GM12875 (cell line): Measurements from ENCODE around the gene NUDT17.

Experiments used
- H3K4me3 ChIP-seq: one replicate; pipeline ENCODE4 v1.5.1; 2011; ENCODE audit warnings: low read depth, low read length, control low read depth
- CTCF ChIP-seq: IDR thresholded peaks from 2 replicates; pipeline ENCODE4 v1.5.1; 2011; ENCODE audit warnings: low read depth, mild to moderate bottlenecking, control low read depth, inconsistent platforms, low read length, moderate library complexity, borderline replicate concordance; ENCODE audit not compliant: insufficient read depth

The NUDT17 gene

GRCh38 chr1:145885738-145886287, 40.4 kb downstream of the NUDT17 start, which contains the start of gene ANKRD35:
Gene ANKRD35 (minus strand): TSS chr1:145885866. CDS start chr1:145885758, 108 bp downstream.
- H3K4me3 ChIP-seq, result peak within 1 kb of the TSS; percentile 67
- TF ChIP-seq CTCF, result no peak

- peak overlapping the region; percentile 67 for H3K4me3 ChIP-seq
- no peak for TF ChIP-seq CTCF
Observed at GRCh38 chr1:145886390-145886789, 41.0 kb downstream of the NUDT17 start.

GRCh38 chr1:145886816-145887215, 41.4 kb downstream of the NUDT17 start:
- no peak for TF ChIP-seq CTCF
- H3K4me3 ChIP-seq, result no peak overlapping the region

DNA sequence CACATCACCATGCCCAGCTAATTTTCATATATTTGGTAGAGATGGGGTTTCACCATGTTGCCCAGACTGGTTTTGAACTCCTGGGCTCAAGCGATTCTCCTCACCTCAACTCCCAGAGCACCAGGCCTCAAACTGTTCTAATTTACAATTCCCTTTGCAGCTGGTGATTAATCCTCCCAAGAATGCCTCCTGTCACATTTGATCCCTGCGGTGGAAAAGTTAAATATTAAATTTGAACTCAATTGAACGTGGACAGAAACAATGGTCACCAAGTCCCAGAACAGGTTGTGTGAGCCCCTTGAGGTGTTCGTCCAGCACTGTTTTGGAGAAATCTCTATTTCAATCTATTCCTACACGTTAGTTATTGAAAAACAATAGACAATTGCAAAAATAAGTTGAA, 42.2 kb downstream of the NUDT17 start:
- H3K4me3 ChIP-seq, result no peak overlapping the region
- TF ChIP-seq CTCF, result no peak

DNA sequence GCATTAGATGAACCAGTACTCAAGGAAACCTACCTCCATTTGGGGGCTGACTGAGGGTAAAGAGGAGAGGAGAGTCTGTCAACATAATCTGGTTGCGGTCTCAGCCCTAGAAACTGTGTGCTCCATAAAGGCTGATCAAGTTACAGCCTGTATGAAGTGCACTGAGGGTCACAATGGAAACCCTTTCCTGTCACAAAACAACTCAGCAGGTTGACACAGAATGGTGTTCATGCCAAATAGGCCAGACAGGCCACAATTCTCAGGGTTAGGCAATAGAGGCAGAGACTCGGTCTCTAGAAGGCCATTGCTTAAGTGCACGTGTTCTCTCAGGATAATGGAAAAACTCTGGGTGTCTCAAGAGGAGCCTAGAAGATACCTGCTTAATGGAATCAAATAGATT, 44.3 kb downstream of the NUDT17 start:
- no peak for TF ChIP-seq CTCF
- H3K4me3 ChIP-seq, result no peak overlapping the region

GRCh38 chr1:145891143-145891542, 45.7 kb downstream of the NUDT17 start:
- TF ChIP-seq CTCF, result no peak
- H3K4me3 ChIP-seq, result no peak overlapping the region
